PFSK-1 (cell line): ENCODE data around the gene DBX1.

Source experiments
- FOXP2 ChIP-seq: optimal IDR thresholded peaks from 2 replicates; pipeline ENCODE3; 2011; ENCODE audit warnings: borderline replicate concordance, control low read depth, inconsistent platforms; ENCODE audit not compliant: insufficient read depth; ENCODE audit errors: extremely low read length, extremely low read depth
- POLR2AphosphoS5 ChIP-seq: IDR thresholded peaks from 2 replicates; pipeline ENCODE4 v1.6.1; 2012; ENCODE audit warnings: low read depth, mild to moderate bottlenecking, control low read depth, low read length, moderate library complexity
- SIN3A ChIP-seq: IDR thresholded peaks from 2 replicates; pipeline ENCODE4 v1.6.1; 2012; ENCODE audit warnings: mild to moderate bottlenecking, low read length, moderate library complexity, borderline replicate concordance; ENCODE audit not compliant: insufficient read depth
- TF ChIP-seq, protein P1 (sequence below), 2 experiments: IDR thresholded peaks; 2 replicates each; pipeline versions ENCODE4 v1.6.1 to v1.8.0; 2011 to 2012; ENCODE audit warnings: low read depth in 2 of 2, low read length in 2 of 2, control low read depth in 1 of 2, inconsistent platforms in 1 of 2, mild to moderate bottlenecking in 1 of 2, moderate library complexity in 1 of 2; ENCODE audit not compliant: insufficient read depth in 1 of 2

DNA sequence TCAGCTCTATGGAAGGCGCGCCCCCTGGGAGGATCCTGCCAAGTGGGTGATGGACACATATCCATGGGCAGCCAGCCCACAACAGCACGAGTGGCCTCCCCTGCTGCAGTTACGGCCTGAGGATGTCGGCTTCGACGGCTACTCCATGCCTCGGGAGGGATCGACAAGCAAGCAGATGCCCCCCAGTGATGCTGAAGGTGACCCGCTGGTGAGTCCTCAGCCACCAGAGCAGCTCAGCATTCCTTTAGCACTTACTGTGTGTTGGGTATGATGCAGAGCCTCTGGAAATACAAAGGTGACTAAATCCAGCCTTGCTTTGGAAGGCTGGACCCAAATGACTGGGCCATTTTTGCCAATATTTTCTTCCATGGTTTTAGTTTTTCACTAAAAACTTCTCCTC, 45.7 kb downstream of the DBX1 start:
- TF ChIP-seq, protein P1, sequence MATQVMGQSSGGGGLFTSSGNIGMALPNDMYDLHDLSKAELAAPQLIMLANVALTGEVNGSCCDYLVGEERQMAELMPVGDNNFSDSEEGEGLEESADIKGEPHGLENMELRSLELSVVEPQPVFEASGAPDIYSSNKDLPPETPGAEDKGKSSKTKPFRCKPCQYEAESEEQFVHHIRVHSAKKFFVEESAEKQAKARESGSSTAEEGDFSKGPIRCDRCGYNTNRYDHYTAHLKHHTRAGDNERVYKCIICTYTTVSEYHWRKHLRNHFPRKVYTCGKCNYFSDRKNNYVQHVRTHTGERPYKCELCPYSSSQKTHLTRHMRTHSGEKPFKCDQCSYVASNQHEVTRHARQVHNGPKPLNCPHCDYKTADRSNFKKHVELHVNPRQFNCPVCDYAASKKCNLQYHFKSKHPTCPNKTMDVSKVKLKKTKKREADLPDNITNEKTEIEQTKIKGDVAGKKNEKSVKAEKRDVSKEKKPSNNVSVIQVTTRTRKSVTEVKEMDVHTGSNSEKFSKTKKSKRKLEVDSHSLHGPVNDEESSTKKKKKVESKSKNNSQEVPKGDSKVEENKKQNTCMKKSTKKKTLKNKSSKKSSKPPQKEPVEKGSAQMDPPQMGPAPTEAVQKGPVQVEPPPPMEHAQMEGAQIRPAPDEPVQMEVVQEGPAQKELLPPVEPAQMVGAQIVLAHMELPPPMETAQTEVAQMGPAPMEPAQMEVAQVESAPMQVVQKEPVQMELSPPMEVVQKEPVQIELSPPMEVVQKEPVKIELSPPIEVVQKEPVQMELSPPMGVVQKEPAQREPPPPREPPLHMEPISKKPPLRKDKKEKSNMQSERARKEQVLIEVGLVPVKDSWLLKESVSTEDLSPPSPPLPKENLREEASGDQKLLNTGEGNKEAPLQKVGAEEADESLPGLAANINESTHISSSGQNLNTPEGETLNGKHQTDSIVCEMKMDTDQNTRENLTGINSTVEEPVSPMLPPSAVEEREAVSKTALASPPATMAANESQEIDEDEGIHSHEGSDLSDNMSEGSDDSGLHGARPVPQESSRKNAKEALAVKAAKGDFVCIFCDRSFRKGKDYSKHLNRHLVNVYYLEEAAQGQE (IDR thresholded peaks at IDR 0.05; ENCODE audit: insufficient read depth in 1 of 2, low read depth in 2 of 2, low read length in 2 of 2) = no peak
- TF ChIP-seq POLR2AphosphoS5 (no peak), SIN3A (no peak), FOXP2 (no peak)
